Activated CD4-positive, alpha-beta T cell treated with anti-CD3 and anti-CD28 coated beads, Interleukin-2, amount 10 ng/mL, durations not matched to agents 24 days and 14 days (primary cell): ENCODE measurements around the gene GALR3. TPM values are rescaled to one million over a fixed set of nuclear protein-coding genes. Genes with fewer than 3 reads are reported as not detected.
A peak's percentile ranks its signal among the peaks of the same experiment; 100 is the strongest.

Source experiments
- DNase-seq: peaks from one replicate; pipeline ENCODE4 v3.0.0; 2022
- H3K27ac Mint-ChIP-seq: one replicate; pipeline ENCODE4 v1.8.0; 2022; ENCODE audit warnings: mild to moderate bottlenecking, mixed read lengths
- H3K27me3 Mint-ChIP-seq: one replicate; pipeline ENCODE4 v1.8.0; 2022; ENCODE audit warnings: mixed read lengths
- H3K36me3 Mint-ChIP-seq: one replicate; pipeline ENCODE4 v1.8.0; 2022; ENCODE audit warnings: low read depth, mild to moderate bottlenecking, mixed read lengths
- H3K4me1 Mint-ChIP-seq: one replicate; pipeline ENCODE4 v1.8.0; 2021; ENCODE audit warnings: mixed read lengths
- H3K4me3 Mint-ChIP-seq: one replicate; pipeline ENCODE4 v1.8.0; 2022; ENCODE audit warnings: mild to moderate bottlenecking, moderate library complexity, mixed read lengths
- H3K9me3 Mint-ChIP-seq: one replicate; pipeline ENCODE4 v1.8.0; 2021; ENCODE audit warnings: mixed read lengths
- intact Hi-C: fragments of 100-400 bp; cut with micrococcal nuclease; formaldehyde crosslinking; loops from one replicate; pipeline ENCODE4 v1.15.1; 2023
- total RNA-seq: library from RNA; stranded (reverse); gene quantifications from 2 replicates; pipeline ENCODE4 v1.2.3, GENCODE V29; 2022

The GALR3 gene
- not detected in 2 replicates for total RNA-seq

- Mint-ChIP-seq H3K36me3 (peaks cover 3% of the 10 kb centered on the region), H3K27me3 (peaks cover 34% of the 10 kb centered on the region), H3K9me3 (no peaks in the 10 kb centered on the region), H3K4me1 (peaks cover 10% of the 10 kb centered on the region), H3K27ac (no peak within 1 kb of the TSS), H3K4me3 (peak within 1 kb of the TSS; percentile 67)
- DNase-seq = no peak
- intact Hi-C loops = no loop called here
These were observed at the start of gene GALR3 for GRCh38 chr22:37823134-37823985. TSS of gene GALR3 (plus strand) at chr22:37823382. CDS start at chr22:37823407, 25 bp downstream.

GRCh38 chr22:37774728-37775127 is 48.5 kb upstream of the GALR3 start:
- intact Hi-C loops = no loop called here

GRCh38 chr22:37775785-37776638 is 47.2 kb upstream of the GALR3 start:
- Mint-ChIP-seq H3K4me3 (no peak overlapping the region), H3K4me1 (no peaks in the 10 kb centered on the region), H3K27me3 (no peaks in the 10 kb centered on the region), H3K9me3 (no peaks in the 10 kb centered on the region), H3K27ac (no peak overlapping the region), H3K36me3 (peaks cover 5% of the 10 kb centered on the region)
- DNase-seq = no peak
- intact Hi-C loops = no loop called here

More at GRCh38 chr22:37774728-37775127, 48.5 kb upstream of the GALR3 start:
- Mint-ChIP-seq H3K36me3 (peaks cover 8% of the 10 kb centered on the region), H3K27ac (no peak overlapping the region), H3K4me1 (no peaks in the 10 kb centered on the region), H3K27me3 (no peaks in the 10 kb centered on the region), H3K9me3 (no peaks in the 10 kb centered on the region), H3K4me3 (no peak overlapping the region)
- no peak for DNase-seq

- Mint-ChIP-seq H3K4me3 (no peak overlapping the region), H3K4me1 (no peaks in the 10 kb centered on the region), H3K36me3 (peaks cover 5% of the 10 kb centered on the region), H3K27ac (no peak overlapping the region), H3K9me3 (no peaks in the 10 kb centered on the region), H3K27me3 (no peaks in the 10 kb centered on the region)
- no peak for DNase-seq
- intact Hi-C loops = no loop called here
These were observed 46.6 kb upstream of the GALR3 start for GRCh38 chr22:37776639-37777005.

- H3K27me3 Mint-ChIP-seq = no peaks in the 10 kb centered on the region
- H3K36me3 Mint-ChIP-seq = peaks cover 5% of the 10 kb centered on the region
- DNase-seq = no peak
- H3K4me3 Mint-ChIP-seq = no peak overlapping the region
- no peaks in the 10 kb centered on the region for H3K9me3 Mint-ChIP-seq
- no peak overlapping the region for H3K27ac Mint-ChIP-seq
- H3K4me1 Mint-ChIP-seq = no peaks in the 10 kb centered on the region
- intact Hi-C loops = no loop called here
These were observed 46.0 kb upstream of the GALR3 start for GRCh38 chr22:37777122-37777687.

GRCh38 chr22:37778370-37779009 is 44.7 kb upstream of the GALR3 start:
- H3K27ac Mint-ChIP-seq = no peak overlapping the region
- H3K27me3 Mint-ChIP-seq = no peaks in the 10 kb centered on the region
- H3K9me3 Mint-ChIP-seq = no peaks in the 10 kb centered on the region
- no peak overlapping the region for H3K4me3 Mint-ChIP-seq
- intact Hi-C loops = no loop called here
- H3K36me3 Mint-ChIP-seq = peaks cover 2% of the 10 kb centered on the region
- no peaks in the 10 kb centered on the region for H3K4me1 Mint-ChIP-seq
- no peak for DNase-seq

GRCh38 chr22:37781434-37782059 is 41.6 kb upstream of the GALR3 start:
- no peak overlapping the region for H3K4me3 Mint-ChIP-seq
- intact Hi-C loops = no loop called here
- H3K36me3 Mint-ChIP-seq = no peaks in the 10 kb centered on the region
- no peak overlapping the region for H3K27ac Mint-ChIP-seq
- H3K9me3 Mint-ChIP-seq = no peaks in the 10 kb centered on the region
- H3K4me1 Mint-ChIP-seq = no peaks in the 10 kb centered on the region
- DNase-seq = no peak
- H3K27me3 Mint-ChIP-seq = no peaks in the 10 kb centered on the region

GRCh38 chr22:37782340-37783168 is 40.6 kb upstream of the GALR3 start:
- H3K4me3 Mint-ChIP-seq = no peak overlapping the region
- intact Hi-C loops = no loop called here
- no peaks in the 10 kb centered on the region for H3K4me1 Mint-ChIP-seq
- H3K27ac Mint-ChIP-seq = no peak overlapping the region
- no peaks in the 10 kb centered on the region for H3K9me3 Mint-ChIP-seq
- no peak for DNase-seq
- no peaks in the 10 kb centered on the region for H3K27me3 Mint-ChIP-seq
- no peaks in the 10 kb centered on the region for H3K36me3 Mint-ChIP-seq

- Mint-ChIP-seq H3K4me1 (no peaks in the 10 kb centered on the region), H3K4me3 (no peak overlapping the region)
- intact Hi-C loops = no loop called here
These were observed 38.2 kb upstream of the GALR3 start for GRCh38 chr22:37784829-37785495.

GRCh38 chr22:37790234-37790633 is 32.9 kb upstream of the GALR3 start:
- H3K4me1 Mint-ChIP-seq = no peaks in the 10 kb centered on the region
- no peaks in the 10 kb centered on the region for H3K36me3 Mint-ChIP-seq
- H3K4me3 Mint-ChIP-seq = no peak overlapping the region
- intact Hi-C loops = no loop called here
- no peaks in the 10 kb centered on the region for H3K27me3 Mint-ChIP-seq
- DNase-seq = no peak
- H3K9me3 Mint-ChIP-seq = no peaks in the 10 kb centered on the region
- H3K27ac Mint-ChIP-seq = no peak overlapping the region

More at GRCh38 chr22:37784829-37785495, 38.2 kb upstream of the GALR3 start:
- Mint-ChIP-seq H3K36me3 (no peaks in the 10 kb centered on the region), H3K27me3 (no peaks in the 10 kb centered on the region), H3K27ac (no peak overlapping the region), H3K9me3 (no peaks in the 10 kb centered on the region)
- DNase-seq = no peak

- Mint-ChIP-seq H3K27me3 (peaks cover 2% of the 10 kb centered on the region), H3K9me3 (no peaks in the 10 kb centered on the region), H3K36me3 (no peaks in the 10 kb centered on the region), H3K4me3 (no peak overlapping the region), H3K4me1 (no peaks in the 10 kb centered on the region), H3K27ac (no peak overlapping the region)
- intact Hi-C loops = no loop called here
- DNase-seq = no peak
These were observed 30.7 kb upstream of the GALR3 start for GRCh38 chr22:37792494-37792893.

GRCh38 chr22:37794376-37794775 is 28.8 kb upstream of the GALR3 start:
- Mint-ChIP-seq H3K4me1 (no peaks in the 10 kb centered on the region), H3K27ac (no peak overlapping the region), H3K27me3 (peaks cover 9% of the 10 kb centered on the region), H3K36me3 (no peaks in the 10 kb centered on the region), H3K9me3 (no peaks in the 10 kb centered on the region), H3K4me3 (no peak overlapping the region)
- no peak for DNase-seq
- intact Hi-C loops = no loop called here
